Activated effector memory CD4-positive, alpha-beta T cell treated with anti-CD3 and anti-CD28 coated beads, Interleukin-2, amount 50 U/mL, for 16 hours (primary cell): ENCODE measurements around the gene DLGAP4.
"Not testable (repeated sequence)": the region's sequence is repeated elsewhere in the genome, so short reads cannot be mapped to it uniquely, and the experiment has no call there.

ENCODE experiments used
- DNase-seq: peaks from one replicate; pipeline ENCODE4 v3.0.0-alpha.2; 2020

DLGAP4 gene

DNA sequence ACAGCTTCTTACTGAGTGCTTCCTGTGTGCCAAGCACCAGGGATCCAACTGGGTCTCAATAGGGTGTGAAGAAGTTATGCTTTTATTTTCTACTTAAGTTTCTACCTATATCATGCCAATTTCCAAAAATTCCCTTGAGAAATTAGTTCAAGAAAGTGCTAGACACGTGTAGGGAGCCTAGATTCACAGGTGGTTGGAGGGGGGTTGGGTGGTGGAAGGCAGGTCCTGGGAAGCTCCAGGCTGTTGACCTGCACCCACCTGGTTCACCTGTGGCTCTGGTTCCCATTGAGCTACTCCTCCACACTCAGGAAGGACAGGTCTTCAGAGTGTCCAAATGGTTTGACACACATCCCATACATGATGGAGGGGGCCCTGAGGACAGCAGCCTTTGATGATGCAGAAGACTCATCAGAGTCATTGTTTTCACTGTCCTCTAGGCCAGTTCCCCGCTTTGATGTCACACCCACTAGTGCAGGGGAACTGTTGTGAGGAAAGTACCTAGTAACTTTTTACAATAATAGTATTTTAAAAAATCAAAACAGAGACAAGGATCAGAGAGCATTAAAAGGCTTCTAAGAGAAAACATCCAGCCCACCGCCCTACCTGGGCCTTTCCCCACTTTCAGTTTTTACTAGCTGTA, 195.3 kb downstream of the DLGAP4 start:
- DNase-seq, result peak; percentile 66

GRCh38 chr20:36504295-36504694, 198.2 kb downstream of the DLGAP4 start:
- DNase-seq, result no peak

GRCh38 chr20:36506253-36506652, 200.1 kb downstream of the DLGAP4 start:
- no peak for DNase-seq

GRCh38 chr20:36507746-36508145, 201.6 kb downstream of the DLGAP4 start:
- DNase-seq, result no peak

DNA sequence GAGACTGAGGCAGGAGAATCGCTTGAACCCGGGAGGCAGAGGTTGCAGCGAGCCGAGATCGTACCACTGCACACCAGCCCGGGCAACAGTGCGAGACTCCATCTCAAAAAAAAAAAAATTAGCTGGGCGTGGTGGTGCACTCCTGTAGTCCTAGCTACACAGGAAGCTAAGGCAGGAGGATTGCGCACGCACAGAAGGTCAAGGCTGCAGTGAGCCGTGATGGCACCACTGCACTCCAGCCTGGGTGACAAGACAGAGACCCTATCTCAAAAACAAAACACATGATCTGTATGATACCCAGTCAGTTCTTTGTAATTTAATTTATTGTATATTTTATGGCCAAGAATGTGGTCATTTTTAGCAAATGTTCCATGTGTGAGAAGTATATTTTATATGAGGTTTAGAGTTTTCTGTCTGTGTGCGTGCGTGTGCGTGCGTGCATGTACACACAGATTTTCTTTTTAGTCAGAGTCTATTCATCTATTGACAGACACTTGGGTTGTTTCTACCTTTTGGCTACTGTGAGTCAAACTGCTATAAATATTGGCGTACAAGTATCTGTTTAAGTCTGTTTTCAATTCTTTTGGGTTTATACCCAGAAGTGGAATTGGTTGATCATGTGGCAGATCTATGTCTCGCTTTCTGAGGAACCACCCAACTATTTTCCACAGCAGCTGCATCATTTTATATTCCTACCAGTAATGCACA, 213.0 kb downstream of the DLGAP4 start:
- DNase-seq, result no peak

- DNase-seq, result no peak
Measured at GRCh38 chr20:36519944-36520343, 213.8 kb downstream of the DLGAP4 start.

GRCh38 chr20:36521526-36521925, 215.4 kb downstream of the DLGAP4 start:
- no peak for DNase-seq

GRCh38 chr20:36522412-36522811, 216.3 kb downstream of the DLGAP4 start:
- not testable (repeated sequence) for DNase-seq

DNA sequence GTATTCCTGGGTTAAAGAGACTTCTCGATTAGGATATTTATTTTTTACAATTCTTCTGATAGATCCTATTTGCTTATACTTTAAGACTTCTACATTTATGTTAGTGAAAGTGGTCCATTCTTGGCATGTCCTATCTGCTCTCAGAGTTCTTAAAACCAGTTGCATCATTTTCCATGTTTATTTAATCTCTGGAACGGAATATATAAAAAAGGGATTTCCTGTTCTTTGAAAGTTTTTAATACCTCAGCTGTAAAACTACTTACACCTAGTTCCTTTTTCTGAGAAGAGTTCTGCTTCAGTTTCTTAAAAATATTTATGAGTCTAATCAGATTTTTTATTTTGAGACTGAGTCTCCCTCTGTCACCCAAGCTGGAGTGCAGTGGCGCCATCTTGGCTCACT, 217.2 kb downstream of the DLGAP4 start:
- DNase-seq, result no peak

- DNase-seq, result no peak
Measured at GRCh38 chr20:36525620-36526365, 219.7 kb downstream of the DLGAP4 start.

GRCh38 chr20:36526521-36527011, 220.4 kb downstream of the DLGAP4 start:
- no peak for DNase-seq

GRCh38 chr20:36527331-36528125, 221.4 kb downstream of the DLGAP4 start:
- DNase-seq, result no peak

DNA sequence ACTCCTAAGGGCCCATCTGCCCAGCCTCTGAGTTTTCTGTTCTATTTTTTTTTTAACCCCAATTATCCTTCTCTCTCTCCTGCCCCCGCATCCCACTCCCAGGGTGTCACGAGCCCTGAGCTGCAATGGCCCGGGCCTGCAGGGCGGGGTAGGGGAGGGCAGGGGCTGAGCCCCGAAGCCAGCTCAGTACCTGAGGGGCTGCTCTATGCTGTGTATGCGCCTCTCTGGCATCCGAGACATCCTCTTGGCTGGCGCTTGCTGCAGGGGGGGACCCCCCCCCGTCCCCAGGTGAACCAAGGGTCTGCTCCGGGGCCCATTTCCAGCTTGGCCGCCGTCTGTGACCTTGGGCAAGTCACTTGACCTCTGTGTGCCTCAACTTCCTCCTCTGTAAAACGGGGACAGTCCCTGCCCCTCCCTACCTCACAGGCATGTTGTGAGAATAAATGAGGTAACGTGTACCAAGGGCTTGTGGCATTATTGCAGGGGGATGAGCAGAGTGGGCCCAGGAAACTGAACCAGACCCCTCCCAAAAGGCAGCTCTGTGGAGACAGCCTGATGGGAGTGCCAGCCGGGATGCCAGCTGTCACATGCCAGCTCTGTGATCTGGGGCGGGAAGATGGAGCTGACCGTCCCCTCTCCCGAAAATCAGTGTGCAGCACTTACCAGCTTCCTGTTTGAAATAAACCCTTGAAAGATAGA, 222.2 kb downstream of the DLGAP4 start:
- DNase-seq, result no peak

GRCh38 chr20:36528875-36529417, 222.8 kb downstream of the DLGAP4 start:
- no peak for DNase-seq

GRCh38 chr20:36532388-36532787, 226.2 kb downstream of the DLGAP4 start:
- no peak for DNase-seq

- no peak for DNase-seq
Measured at GRCh38 chr20:36532822-36533221, 226.7 kb downstream of the DLGAP4 start.

GRCh38 chr20:36538026-36538722, 232.0 kb downstream of the DLGAP4 start:
- DNase-seq, result no peak

GRCh38 chr20:36540551-36541211, 234.5 kb downstream of the DLGAP4 start:
- no peak for DNase-seq

- no peak for DNase-seq
Measured at GRCh38 chr20:36541227-36541767, 235.2 kb downstream of the DLGAP4 start, which contains the start of gene MYL9. MYL9 (plus strand) TSS chr20:36541519; CDS start chr20:36544885, 3,366 bp downstream.

- DNase-seq, result no peak
Measured at GRCh38 chr20:36541768-36542488, 235.8 kb downstream of the DLGAP4 start.
